WTC11 (cell line): Measurements from ENCODE around the gene RTP5. TPM values are rescaled to one million over a fixed set of nuclear protein-coding genes. Genes with fewer than 3 reads are reported as not detected.

Source experiments
- ATAC-seq: fragments of 200-7000 bp; cut with Tn5 transposase; 2 replicates; pipeline ENCODE4 v1.10.0; 2021; ENCODE audit warnings: mild to moderate bottlenecking, moderate library complexity
- CTCF ChIA-PET: fragments of 300-600 bp; sonication (Branson Sonifier 250); formaldehyde crosslinking; loops from one replicate; lab custom pipeline; 2021; ENCODE audit warnings: antibody characterized with exemption; lab: Charles Lee
- POLR2A ChIA-PET: fragments of 350-600 bp; sonication (Branson Sonifier 250); formaldehyde crosslinking; loops from one replicate; lab custom pipeline; 2021; ENCODE audit warnings: antibody characterized with exemption; lab: Charles Lee
- DNase-seq: peaks from one replicate; pipeline ENCODE4 v3.0.0; 2021; ENCODE audit warnings: low spot score
- H3K27ac Mint-ChIP-seq: 2 replicates; pipeline ENCODE4 v1.8.0; 2021; ENCODE audit warnings: mixed read lengths
- H3K27me3 Mint-ChIP-seq: 2 replicates; pipeline ENCODE4 v1.8.0; 2021; ENCODE audit warnings: low read depth, mild to moderate bottlenecking, moderate library complexity, mixed read lengths
- H3K36me3 Mint-ChIP-seq: 2 replicates; pipeline ENCODE4 v1.8.0; 2021; ENCODE audit warnings: mixed read lengths
- H3K4me1 Mint-ChIP-seq: 2 replicates; pipeline ENCODE4 v1.8.0; 2022; ENCODE audit warnings: mixed read lengths
- H3K4me3 Mint-ChIP-seq: 2 replicates; pipeline ENCODE4 v1.8.0; 2021; ENCODE audit warnings: mild to moderate bottlenecking, moderate library complexity, mixed read lengths
- H3K9me3 Mint-ChIP-seq: 2 replicates; pipeline ENCODE4 v1.8.0; 2021; ENCODE audit warnings: mixed read lengths
- AFF4 ChIP-seq: sonication (generic); formaldehyde crosslinking; IDR thresholded peaks from 2 replicates; pipeline ENCODE4 v1.8.1; 2023; ENCODE audit warnings: mild to moderate bottlenecking, missing genetic modification reagents, borderline replicate concordance
- ARID4B ChIP-seq: sonication (generic); formaldehyde crosslinking; IDR thresholded peaks from 2 replicates; pipeline ENCODE4 v1.8.0; 2023; ENCODE audit warnings: missing genetic modification reagents, mild to moderate bottlenecking, borderline replicate concordance
- ATF6 ChIP-seq: sonication (generic); formaldehyde crosslinking; IDR thresholded peaks from 2 replicates; pipeline ENCODE4 v1.8.1; 2023; ENCODE audit warnings: mild to moderate bottlenecking, missing genetic modification reagents
- E2F4 ChIP-seq: sonication (generic); formaldehyde crosslinking; IDR thresholded peaks from 2 replicates; pipeline ENCODE4 v1.8.1; 2022; ENCODE audit warnings: low read depth, mild to moderate bottlenecking, moderate library complexity, missing genetic modification reagents, borderline replicate concordance
- E2F5 ChIP-seq: sonication (generic); formaldehyde crosslinking; IDR thresholded peaks from 2 replicates; pipeline ENCODE4 v1.8.1; 2022; ENCODE audit warnings: mild to moderate bottlenecking, moderate library complexity, missing genetic modification reagents
- EMX1 ChIP-seq: fragments of 250-450 bp; sonication (Bioruptor Pico); IDR thresholded peaks from 2 replicates; pipeline ENCODE4 v1.8.0; 2021; ENCODE audit warnings: mild to moderate bottlenecking
- ESRRA ChIP-seq: sonication (generic); formaldehyde crosslinking; IDR thresholded peaks from 2 replicates; pipeline ENCODE4 v1.8.1; 2022; ENCODE audit warnings: mild to moderate bottlenecking, missing genetic modification reagents, borderline replicate concordance
- HMGA2 ChIP-seq: fragments of 250-450 bp; sonication (Bioruptor Pico); IDR thresholded peaks from 2 replicates; pipeline ENCODE4 v1.4.0; 2021; ENCODE audit warnings: mild to moderate bottlenecking, moderate library complexity
- JAZF1 ChIP-seq: fragments of 250-450 bp; sonication (Bioruptor Pico); IDR thresholded peaks from 2 replicates; pipeline ENCODE4 v1.9.0; 2021; ENCODE audit warnings: moderate library complexity, mild to moderate bottlenecking, inconsistent platforms
- KAT7 ChIP-seq: sonication (generic); formaldehyde crosslinking; IDR thresholded peaks from 2 replicates; pipeline ENCODE4 v1.8.1; 2023; ENCODE audit warnings: missing genetic modification reagents, mild to moderate bottlenecking, borderline replicate concordance
- NFYB ChIP-seq: sonication (generic); formaldehyde crosslinking; conservative IDR thresholded peaks from 2 replicates; pipeline ENCODE4 v1.8.0; 2022; ENCODE audit warnings: low read depth, missing genetic modification reagents
- SMAD3 ChIP-seq: sonication (generic); formaldehyde crosslinking; IDR thresholded peaks from 2 replicates; pipeline ENCODE4 v1.8.0; 2022; ENCODE audit warnings: missing genetic modification reagents, mild to moderate bottlenecking, borderline replicate concordance
- SMAD4 ChIP-seq: sonication (generic); formaldehyde crosslinking; IDR thresholded peaks from 2 replicates; pipeline ENCODE4 v1.8.0; 2022; ENCODE audit warnings: mild to moderate bottlenecking, missing genetic modification reagents
- SP1 ChIP-seq: sonication (generic); formaldehyde crosslinking; conservative IDR thresholded peaks from 2 replicates; pipeline ENCODE4 v1.8.1; 2022; ENCODE audit warnings: missing genetic modification reagents
- TCF7 ChIP-seq: sonication (generic); formaldehyde crosslinking; IDR thresholded peaks from 2 replicates; pipeline ENCODE4 v1.8.0; 2022; ENCODE audit warnings: mild to moderate bottlenecking, low read depth, missing genetic modification reagents, moderate library complexity
- TEAD1 ChIP-seq: sonication (generic); formaldehyde crosslinking; IDR thresholded peaks from 2 replicates; pipeline ENCODE4 v1.8.0; 2022; ENCODE audit warnings: mild to moderate bottlenecking, missing genetic modification reagents
- TP53 ChIP-seq: sonication (generic); formaldehyde crosslinking; IDR thresholded peaks from 2 replicates; pipeline ENCODE4 v1.8.1; 2023; ENCODE audit warnings: mild to moderate bottlenecking, missing genetic modification reagents
- ZBTB21 ChIP-seq: sonication (generic); formaldehyde crosslinking; IDR thresholded peaks from 2 replicates; pipeline ENCODE4 v1.8.1; 2023; ENCODE audit warnings: mild to moderate bottlenecking, missing genetic modification reagents, borderline replicate concordance
- ZSCAN18 ChIP-seq: fragments of 250-450 bp; sonication (Bioruptor Pico); IDR thresholded peaks from 2 replicates; pipeline ENCODE4 v2.1.2; 2022; ENCODE audit warnings: mild to moderate bottlenecking, moderate library complexity
- total RNA-seq: library from RNA; stranded (reverse); gene quantifications from 3 replicates; pipeline ENCODE4 v1.2.3, GENCODE V29; 2021
- TF ChIP-seq, protein P1 (sequence below): sonication (generic); formaldehyde crosslinking; conservative IDR thresholded peaks from 2 replicates; pipeline ENCODE4 v1.8.1; 2023; ENCODE audit warnings: mild to moderate bottlenecking, low read depth, missing genetic modification reagents, moderate library complexity

RTP5 gene
- total RNA-seq, 1 experiment from 2014 or later, result not detected

DNA sequence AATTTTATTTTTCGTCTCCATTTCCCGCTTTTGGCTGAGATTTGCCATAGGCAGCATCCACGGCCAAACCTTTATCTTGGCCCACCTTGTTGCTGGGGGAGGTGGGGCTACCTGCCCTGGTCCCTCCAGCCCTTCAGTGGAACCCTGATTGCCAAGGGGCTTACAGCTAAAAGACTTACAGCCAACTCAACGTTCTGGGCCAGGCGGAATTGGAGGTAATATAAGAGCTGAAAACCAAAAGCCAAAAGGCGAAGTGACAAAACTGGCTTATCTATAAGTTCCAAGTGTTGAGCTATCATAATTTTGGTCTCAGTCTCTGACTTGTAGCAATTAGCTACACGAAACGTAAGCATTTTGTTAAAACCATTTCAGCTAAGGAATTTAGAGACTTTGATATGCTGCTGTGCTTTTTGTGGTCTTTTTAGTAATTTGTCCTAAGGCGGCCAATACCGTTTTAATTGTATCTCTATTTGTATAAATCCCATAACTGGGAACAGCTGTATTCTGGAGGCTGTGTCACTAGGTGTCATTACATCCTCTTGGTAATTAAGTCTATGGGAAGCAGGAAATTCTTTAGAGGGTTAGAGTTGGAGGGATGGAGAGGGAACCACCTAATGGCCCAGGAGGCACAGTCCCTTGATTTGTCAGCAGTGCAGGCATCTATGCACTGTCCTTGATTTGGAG is 34.9 kb upstream of the RTP5 start:
- TF ChIP-seq, protein P1, sequence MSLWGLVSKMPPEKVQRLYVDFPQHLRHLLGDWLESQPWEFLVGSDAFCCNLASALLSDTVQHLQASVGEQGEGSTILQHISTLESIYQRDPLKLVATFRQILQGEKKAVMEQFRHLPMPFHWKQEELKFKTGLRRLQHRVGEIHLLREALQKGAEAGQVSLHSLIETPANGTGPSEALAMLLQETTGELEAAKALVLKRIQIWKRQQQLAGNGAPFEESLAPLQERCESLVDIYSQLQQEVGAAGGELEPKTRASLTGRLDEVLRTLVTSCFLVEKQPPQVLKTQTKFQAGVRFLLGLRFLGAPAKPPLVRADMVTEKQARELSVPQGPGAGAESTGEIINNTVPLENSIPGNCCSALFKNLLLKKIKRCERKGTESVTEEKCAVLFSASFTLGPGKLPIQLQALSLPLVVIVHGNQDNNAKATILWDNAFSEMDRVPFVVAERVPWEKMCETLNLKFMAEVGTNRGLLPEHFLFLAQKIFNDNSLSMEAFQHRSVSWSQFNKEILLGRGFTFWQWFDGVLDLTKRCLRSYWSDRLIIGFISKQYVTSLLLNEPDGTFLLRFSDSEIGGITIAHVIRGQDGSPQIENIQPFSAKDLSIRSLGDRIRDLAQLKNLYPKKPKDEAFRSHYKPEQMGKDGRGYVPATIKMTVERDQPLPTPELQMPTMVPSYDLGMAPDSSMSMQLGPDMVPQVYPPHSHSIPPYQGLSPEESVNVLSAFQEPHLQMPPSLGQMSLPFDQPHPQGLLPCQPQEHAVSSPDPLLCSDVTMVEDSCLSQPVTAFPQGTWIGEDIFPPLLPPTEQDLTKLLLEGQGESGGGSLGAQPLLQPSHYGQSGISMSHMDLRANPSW, result no peak
- no peak for TF ChIP-seq ZBTB21
- TF ChIP-seq ZSCAN18 (CRISPR knock-in tag), result no peak
- TF ChIP-seq KAT7 (CRISPR knock-in tag), result no peak
- TF ChIP-seq NFYB, result no peak
- no peak for TF ChIP-seq TP53 (CRISPR knock-in tag)
- TF ChIP-seq ESRRA (CRISPR knock-in tag), result no peak
- TF ChIP-seq HMGA2 (CRISPR knock-in tag), result no peak
- TF ChIP-seq TCF7 (CRISPR knock-in tag), result no peak
- no peak for TF ChIP-seq E2F5
- no peak for TF ChIP-seq SP1 (CRISPR knock-in tag)
- no peak for TF ChIP-seq JAZF1 (CRISPR knock-in tag)
- no peak for TF ChIP-seq TEAD1 (CRISPR knock-in tag)
- TF ChIP-seq ATF6, result no peak
- no peak for TF ChIP-seq E2F4 (CRISPR knock-in tag)
- no peak for TF ChIP-seq SMAD4 (CRISPR knock-in tag)
- TF ChIP-seq ARID4B (CRISPR knock-in tag), result no peak
- TF ChIP-seq AFF4 (CRISPR knock-in tag), result no peak
- TF ChIP-seq EMX1 (CRISPR knock-in tag), result no peak
- no peak for TF ChIP-seq SMAD3 (CRISPR knock-in tag)
- CTCF ChIA-PET, result no interaction called here

More for the DNA sequence above, 34.9 kb upstream of the RTP5 start:
- no peak overlapping the region for H3K4me3 Mint-ChIP-seq
- peaks cover 6% of the 10 kb centered on the region for H3K4me1 Mint-ChIP-seq
- peaks cover 10% of the 10 kb centered on the region for H3K9me3 Mint-ChIP-seq
- ATAC-seq, result no peak
- no peaks in the 10 kb centered on the region for H3K36me3 Mint-ChIP-seq
- POLR2A ChIA-PET, result interaction anchor here (0.6 kb wide), 1 partner anchor 877 kb away, joined by 3 read pairs; no protein-coding TSS in a partner anchor
- DNase-seq, result no peak
- no peak overlapping the region for H3K27ac Mint-ChIP-seq
- H3K27me3 Mint-ChIP-seq, result peaks cover 3% of the 10 kb centered on the region; the same call in 1 of the 2 replicates
